ENCODE measurements around the gene ZNF32. TPM values are rescaled to one million over a fixed set of nuclear protein-coding genes. Genes with fewer than 3 reads are reported as not detected.

The ZNF32 gene
- total and polyA plus RNA-seq, 2 donors (not counting 1 experiment from before 2014, with no cell fraction given), result 29.0 to 29.6 TPM

GRCh38 chr10:43679509-43679908, 30.8 kb upstream of the ZNF32 start:
- H3K27me3 Mint-ChIP-seq, result peaks cover 30% of the 10 kb centered on the region
- no peak overlapping the region for H3K27ac ChIP-seq (ENCODE audit: low read length in 2 of 2)

GRCh38 chr10:43678654-43679053, 30.0 kb upstream of the ZNF32 start:
- H3K4me1 ChIP-seq (ENCODE audit: control insufficient read depth in 2 of 2, insufficient read depth in 2 of 2, low read length in 2 of 2), result no peaks in the 10 kb centered on the region
- H3K79me2 ChIP-seq (ENCODE audit: control insufficient read depth, insufficient read depth, low read length), result no peaks in the 10 kb centered on the region
- no peaks in the 10 kb centered on the region for H3K9me3 ChIP-seq (ENCODE audit: control extremely low read depth in 1 of 3, control insufficient read depth in 2 of 3, insufficient read depth in 1 of 3, low read length in 2 of 3)
- Mint-ChIP-seq H3K9me3 (ENCODE audit: insufficient read depth) (no peaks in the 10 kb centered on the region), H3K4me1 (no peaks in the 10 kb centered on the region), H3K4me3 (no peak overlapping the region), H3K27me3 (peaks cover 27% of the 10 kb centered on the region), H3K27ac (no peak overlapping the region)
- no peak for DNase-seq
- no peaks in the 10 kb centered on the region for H3K36me3 ChIP-seq (replicated peaks in 1 of 2; ENCODE audit: control extremely low read depth in 1 of 2, control insufficient read depth in 1 of 2, extremely low read depth in 1 of 2, insufficient read depth in 2 of 2, low read length in 1 of 2)
- H3K27me3 ChIP-seq (replicated peaks in 1 of 4; ENCODE audit: control extremely low read depth in 1 of 4, control insufficient read depth in 3 of 4, insufficient read depth in 4 of 4, low read length in 3 of 4), result peaks cover 0 to 7% (median 1%) of the 10 kb centered on the region in 4 experiments
- H4K20me1 ChIP-seq (ENCODE audit: control insufficient read depth, insufficient read depth, low read length, poor library complexity, severe bottlenecking), result no peaks in the 10 kb centered on the region
- no peak overlapping the region for H3K4me2 ChIP-seq (replicated peaks; ENCODE audit: low read depth, low read length, poor library complexity, severe bottlenecking)
- H2AFZ ChIP-seq (ENCODE audit: insufficient read depth, low read depth, low read length, poor library complexity, severe bottlenecking), result no peak overlapping the region
- ATAC-seq (ENCODE audit: low read depth), result no peak
- H3K27ac ChIP-seq (ENCODE audit: low read length in 2 of 2), result no peak overlapping the region
- no peak overlapping the region for H3K9ac ChIP-seq (ENCODE audit: low read length)
- intact Hi-C loops (cut with micrococcal nuclease), result loop anchor here (10.0 kb wide), 1 partner anchor 706 kb away; the partner anchor contains the start of gene CXCL12
- CTCF ChIA-PET, result no interaction called here
- no peak overlapping the region for H3K4me3 ChIP-seq (ENCODE audit: control extremely low read depth in 1 of 5, extremely low read depth in 1 of 5, insufficient read depth in 1 of 5, low read depth in 2 of 5, low read length in 4 of 5)
- POLR2A ChIA-PET, result no interaction called here
- 88% methylated on average over 10 of the region's 10 CpGs for WGBS (ENCODE audit: insufficient coverage)
- TF ChIP-seq EZH2 (IDR thresholded peaks at IDR 0.05; ENCODE audit: borderline replicate concordance, insufficient read depth, low read depth, low read length, poor library complexity, severe bottlenecking) (no peak), CTCF (IDR thresholded peaks at IDR 0.05) (no peak)

More at GRCh38 chr10:43679509-43679908, 30.8 kb upstream of the ZNF32 start:
- POLR2A ChIA-PET, result no interaction called here
- intact Hi-C loops (cut with micrococcal nuclease), result loop anchor here (10.0 kb wide), 1 partner anchor 705 kb away; the partner anchor contains the start of gene CXCL12
- H3K4me3 Mint-ChIP-seq, result no peak overlapping the region
- DNase-seq, result no peak
- H3K4me1 Mint-ChIP-seq, result no peaks in the 10 kb centered on the region
- no peaks in the 10 kb centered on the region for H3K79me2 ChIP-seq (ENCODE audit: control insufficient read depth, insufficient read depth, low read length)
- no peaks in the 10 kb centered on the region for H3K4me1 ChIP-seq (ENCODE audit: control insufficient read depth in 2 of 2, insufficient read depth in 2 of 2, low read length in 2 of 2)
- H3K9me3 ChIP-seq (ENCODE audit: control extremely low read depth in 1 of 3, control insufficient read depth in 2 of 3, insufficient read depth in 1 of 3, low read length in 2 of 3), result no peaks in the 10 kb centered on the region
- no peak for ATAC-seq (ENCODE audit: low read depth)
- H3K9ac ChIP-seq (ENCODE audit: low read length), result no peak overlapping the region
- H3K4me2 ChIP-seq (replicated peaks; ENCODE audit: low read depth, low read length, poor library complexity, severe bottlenecking), result no peak overlapping the region
- H3K27ac Mint-ChIP-seq, result no peak overlapping the region
- no peak overlapping the region for H2AFZ ChIP-seq (ENCODE audit: insufficient read depth, low read depth, low read length, poor library complexity, severe bottlenecking)
- H3K36me3 ChIP-seq (replicated peaks in 1 of 2; ENCODE audit: control extremely low read depth in 1 of 2, control insufficient read depth in 1 of 2, extremely low read depth in 1 of 2, insufficient read depth in 2 of 2, low read length in 1 of 2), result no peaks in the 10 kb centered on the region
- no peak for TF ChIP-seq CTCF (IDR thresholded peaks at IDR 0.05)
- no peak for TF ChIP-seq EZH2 (IDR thresholded peaks at IDR 0.05; ENCODE audit: borderline replicate concordance, insufficient read depth, low read depth, low read length, poor library complexity, severe bottlenecking)
- H4K20me1 ChIP-seq (ENCODE audit: control insufficient read depth, insufficient read depth, low read length, poor library complexity, severe bottlenecking), result no peaks in the 10 kb centered on the region
- peaks cover 0 to 7% (median 1%) of the 10 kb centered on the region in 4 experiments for H3K27me3 ChIP-seq (replicated peaks in 1 of 4; ENCODE audit: control extremely low read depth in 1 of 4, control insufficient read depth in 3 of 4, insufficient read depth in 4 of 4, low read length in 3 of 4)
- H3K9me3 Mint-ChIP-seq (ENCODE audit: insufficient read depth), result no peaks in the 10 kb centered on the region
- no peak overlapping the region for H3K4me3 ChIP-seq (ENCODE audit: control extremely low read depth in 1 of 5, extremely low read depth in 1 of 5, insufficient read depth in 1 of 5, low read depth in 2 of 5, low read length in 4 of 5)
- 78% methylated on average over 6 of the region's 7 CpGs for WGBS (ENCODE audit: insufficient coverage)
- CTCF ChIA-PET, result no interaction called here

Data from B cell (primary cell).